AG09309 (cell line): Measurements from ENCODE around the gene HK2.

Experiments used
- DNase-seq: peaks from one replicate; pipeline ENCODE4 v3.0.0-alpha.2; 2010; ENCODE audit warnings: low read depth
- H3K4me3 ChIP-seq: 2 replicates; pipeline ENCODE4 v1.5.1; 2011; ENCODE audit warnings: mild to moderate bottlenecking, low read depth, low read length, moderate library complexity; ENCODE audit not compliant: control insufficient read depth
- TF ChIP-seq, protein P1 (sequence below): IDR thresholded peaks from 2 replicates; pipeline ENCODE4 v1.5.1; 2011; ENCODE audit warnings: mild to moderate bottlenecking, low read depth, low read length, inconsistent platforms; ENCODE audit not compliant: insufficient read depth, control insufficient read depth; ENCODE audit errors: missing control alignments

HK2 gene

DNA sequence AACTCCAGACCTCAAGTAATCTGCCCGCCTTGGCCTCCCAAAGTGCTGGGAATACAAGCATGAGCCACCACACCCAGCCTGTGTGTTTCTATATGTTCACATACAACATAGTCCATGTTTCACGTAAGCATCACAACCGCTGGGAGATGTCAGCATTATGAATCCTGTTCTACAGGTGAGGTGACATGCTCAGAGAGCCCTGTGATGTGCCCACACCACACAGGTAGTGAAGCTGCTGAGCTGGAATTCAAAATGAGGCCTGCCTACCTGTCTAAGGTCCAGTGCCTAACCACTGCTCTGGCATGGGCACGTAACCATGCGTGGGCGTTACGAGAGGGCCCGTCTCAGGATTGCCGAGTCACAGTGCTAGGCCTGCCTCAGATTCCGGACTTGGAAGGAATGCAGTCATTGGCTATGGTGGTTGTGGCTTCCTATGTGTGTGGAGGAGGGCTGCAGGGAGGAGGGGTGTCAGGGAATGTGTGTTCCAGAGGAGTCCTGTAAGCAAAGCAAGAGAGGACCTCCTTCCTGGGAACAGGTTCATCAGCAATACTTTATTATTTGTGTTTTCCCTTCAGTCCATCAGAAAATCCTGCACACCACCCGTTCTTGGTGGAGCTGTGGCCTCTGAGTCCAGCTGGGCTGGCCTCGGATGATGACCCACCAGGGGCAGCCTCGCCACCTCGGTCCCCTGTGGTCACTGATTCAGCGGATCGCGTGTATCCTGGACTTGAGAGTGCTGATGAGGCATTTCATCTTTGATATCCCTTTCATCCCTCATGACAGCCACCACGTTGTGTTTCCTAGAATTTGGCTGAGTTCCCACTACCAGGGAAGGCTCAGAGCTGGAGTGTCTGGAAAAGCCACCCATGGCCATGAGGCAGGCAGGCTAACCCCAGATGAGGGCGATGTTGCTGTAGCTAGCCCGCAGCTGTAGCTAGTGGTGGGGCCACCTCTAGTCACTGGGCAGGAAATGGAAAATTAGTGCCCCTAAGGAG is 31.1 kb downstream of the HK2 start:
- TF ChIP-seq, protein P1, sequence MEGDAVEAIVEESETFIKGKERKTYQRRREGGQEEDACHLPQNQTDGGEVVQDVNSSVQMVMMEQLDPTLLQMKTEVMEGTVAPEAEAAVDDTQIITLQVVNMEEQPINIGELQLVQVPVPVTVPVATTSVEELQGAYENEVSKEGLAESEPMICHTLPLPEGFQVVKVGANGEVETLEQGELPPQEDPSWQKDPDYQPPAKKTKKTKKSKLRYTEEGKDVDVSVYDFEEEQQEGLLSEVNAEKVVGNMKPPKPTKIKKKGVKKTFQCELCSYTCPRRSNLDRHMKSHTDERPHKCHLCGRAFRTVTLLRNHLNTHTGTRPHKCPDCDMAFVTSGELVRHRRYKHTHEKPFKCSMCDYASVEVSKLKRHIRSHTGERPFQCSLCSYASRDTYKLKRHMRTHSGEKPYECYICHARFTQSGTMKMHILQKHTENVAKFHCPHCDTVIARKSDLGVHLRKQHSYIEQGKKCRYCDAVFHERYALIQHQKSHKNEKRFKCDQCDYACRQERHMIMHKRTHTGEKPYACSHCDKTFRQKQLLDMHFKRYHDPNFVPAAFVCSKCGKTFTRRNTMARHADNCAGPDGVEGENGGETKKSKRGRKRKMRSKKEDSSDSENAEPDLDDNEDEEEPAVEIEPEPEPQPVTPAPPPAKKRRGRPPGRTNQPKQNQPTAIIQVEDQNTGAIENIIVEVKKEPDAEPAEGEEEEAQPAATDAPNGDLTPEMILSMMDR, result no peak
- no peak overlapping the region for H3K4me3 ChIP-seq
- DNase-seq, result no peak

DNA sequence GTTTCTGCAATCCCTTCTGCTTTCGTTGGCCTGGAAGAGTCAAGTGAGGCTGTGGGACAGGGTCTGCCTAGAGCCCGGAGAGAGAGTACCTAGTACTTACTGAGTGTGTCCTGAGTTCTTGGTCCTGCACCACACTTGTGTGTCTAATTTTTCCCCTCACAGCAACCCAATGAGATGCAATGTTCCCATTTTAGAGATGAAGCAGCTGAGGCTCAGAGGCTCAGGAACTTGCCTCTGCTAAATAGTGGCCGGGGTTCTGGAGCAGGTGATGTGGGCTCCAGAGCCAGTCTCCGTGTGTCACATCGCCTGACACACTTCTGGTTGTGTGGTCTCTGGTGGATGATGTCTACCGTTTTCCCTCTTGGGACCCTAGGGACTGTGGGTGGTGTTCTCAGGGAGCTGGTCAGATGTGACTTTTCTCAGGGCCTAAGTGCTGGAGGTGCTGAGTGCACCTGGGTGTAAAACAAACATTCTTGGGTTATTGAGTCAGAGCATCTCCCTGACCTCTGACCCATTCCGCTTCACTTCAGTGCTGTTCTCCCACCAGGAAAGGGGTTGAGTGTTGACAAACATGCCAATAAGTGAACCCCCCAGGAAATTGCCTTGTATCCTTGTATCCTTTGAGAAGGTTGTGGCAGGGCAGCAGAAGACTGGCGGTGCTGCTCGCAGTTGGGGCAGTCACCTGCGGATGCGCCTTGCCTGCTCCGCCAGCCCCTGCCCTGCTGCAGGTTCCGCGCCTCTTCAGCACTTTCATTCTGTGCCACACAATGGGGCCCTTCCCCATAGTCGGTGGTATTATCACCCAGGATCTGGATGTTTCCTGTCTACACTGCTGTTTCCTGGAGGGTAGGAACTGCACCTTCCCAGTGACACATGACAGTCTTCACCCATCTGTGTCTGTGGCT is 32.1 kb downstream of the HK2 start:
- no peak for DNase-seq
- TF ChIP-seq, protein P1, result no peak

DNA sequence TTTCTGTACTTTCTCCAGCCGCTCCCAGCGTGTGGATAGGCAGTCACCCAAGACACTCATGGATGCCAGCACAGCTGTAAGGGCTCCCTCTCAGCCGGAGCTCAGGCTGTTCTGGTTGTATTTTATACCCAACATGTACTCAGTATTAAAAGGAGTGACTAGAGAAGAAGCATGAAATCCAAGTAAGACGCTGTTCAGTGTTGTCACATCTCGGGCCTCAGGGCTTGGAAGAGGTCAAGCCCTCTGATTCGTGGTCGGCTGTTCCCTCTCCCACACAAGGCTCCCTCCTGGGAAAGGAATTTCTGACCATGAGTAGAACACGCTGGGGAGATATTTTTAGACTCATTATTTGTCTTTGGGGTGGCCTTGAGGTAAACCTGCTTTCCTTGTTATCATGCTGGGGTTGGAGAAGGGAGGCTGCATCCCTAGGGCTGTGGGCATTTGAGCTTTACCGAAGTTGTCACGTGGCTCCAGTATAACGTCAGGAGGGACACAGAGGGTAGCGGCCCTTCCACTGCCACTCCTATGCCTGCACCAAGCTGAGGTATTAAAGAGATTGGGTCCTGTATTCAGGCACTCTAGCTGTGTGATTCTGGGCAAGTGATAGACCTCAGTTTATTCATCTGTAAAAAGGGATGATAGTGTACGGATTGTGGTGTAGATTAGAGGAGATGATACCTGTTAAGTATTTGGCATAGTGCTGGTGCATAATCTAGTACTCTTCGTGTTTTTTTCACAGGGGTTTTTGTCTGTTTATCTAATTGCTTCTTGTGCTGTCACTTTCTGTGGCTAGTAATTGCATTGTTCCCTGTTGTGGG is 34.1 kb downstream of the HK2 start:
- no peak overlapping the region for H3K4me3 ChIP-seq
- DNase-seq, result peak; percentile 78
- TF ChIP-seq, protein P1, result no peak

More for the DNA sequence above, 32.1 kb downstream of the HK2 start:
- no peak overlapping the region for H3K4me3 ChIP-seq

DNA sequence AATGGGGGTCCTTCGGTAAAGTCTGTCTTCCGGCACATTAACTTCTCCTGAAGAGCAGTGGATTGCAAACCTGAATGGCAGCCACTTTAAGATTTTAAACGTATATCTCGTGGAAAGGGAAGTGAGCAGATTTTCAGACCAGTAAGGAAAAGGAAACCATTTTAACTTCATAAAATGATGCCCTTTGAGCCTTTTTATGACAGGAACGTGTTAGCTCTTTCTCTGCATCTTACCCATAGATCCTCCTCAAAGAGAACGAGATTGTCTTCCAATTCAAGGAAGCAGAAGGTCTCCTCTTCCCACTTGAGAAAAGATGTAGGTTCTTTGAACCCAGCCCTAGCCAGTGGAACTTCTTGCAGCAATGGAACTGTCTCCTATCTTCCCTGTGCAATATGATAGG is 35.6 kb downstream of the HK2 start:
- H3K4me3 ChIP-seq, result no peak overlapping the region
- no peak for DNase-seq
- TF ChIP-seq, protein P1, result no peak

DNA sequence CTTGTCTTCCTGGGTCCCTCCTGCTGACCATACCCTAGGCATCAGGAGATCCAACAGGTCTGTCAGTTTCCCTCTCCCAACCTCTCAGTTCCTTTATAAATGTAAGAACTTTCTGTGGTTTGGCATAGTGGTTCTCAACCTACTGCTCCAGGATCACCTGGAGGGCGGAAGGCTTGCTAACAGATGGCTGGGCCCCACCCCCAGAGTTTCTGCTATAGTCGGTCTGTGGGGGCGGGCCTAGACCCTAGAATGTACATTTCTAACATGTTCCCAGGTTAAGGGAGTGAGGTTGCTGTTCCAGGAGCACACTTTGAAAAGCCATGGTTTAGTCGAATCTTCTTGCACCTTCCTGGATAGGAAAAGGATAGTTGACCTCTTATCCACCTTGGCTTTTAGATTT is 37.0 kb downstream of the HK2 start:
- TF ChIP-seq, protein P1, result no peak
- no peak for DNase-seq
- H3K4me3 ChIP-seq, result no peak overlapping the region

DNA sequence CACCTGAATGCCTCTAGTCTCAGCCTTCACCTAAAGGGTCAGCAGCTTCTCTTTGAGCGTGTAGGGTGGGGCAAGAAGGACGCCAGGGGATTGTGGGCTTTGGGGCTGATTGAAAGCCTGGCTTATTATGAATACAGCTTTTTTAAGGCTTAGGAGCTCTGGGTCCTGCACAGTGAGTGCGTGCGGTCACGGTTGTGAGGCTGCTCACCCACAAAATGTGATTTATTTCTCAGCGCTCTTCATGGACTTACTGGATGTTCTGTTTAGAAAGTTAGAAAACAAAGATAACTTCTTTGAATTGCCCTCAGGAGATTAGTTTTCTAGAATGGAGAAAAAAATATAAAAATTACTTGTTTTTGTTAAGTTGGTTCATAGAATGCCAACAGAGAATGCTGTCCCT is 37.5 kb downstream of the HK2 start:
- H3K4me3 ChIP-seq, result no peak overlapping the region
- no peak for DNase-seq
- TF ChIP-seq, protein P1, result no peak
